HCT116 (cell line): ENCODE results near the gene NDC80. TPM values are rescaled to one million over a fixed set of nuclear protein-coding genes. Genes with fewer than 3 reads are reported as not detected.

Source experiments
- ATAC-seq: fragments of 200-7000 bp; cut with Tn5 transposase; 2 replicates; pipeline ENCODE4 v1.9.1; 2020; ENCODE audit warnings: mild to moderate bottlenecking, moderate library complexity
- BruUV-seq: library from RNA; stranded (reverse); fragments of 400-500 nt; replicated peaks from 2 replicates; lab custom pipeline; 2021; lab: Mats Ljungman, UMichigan
- CTCF ChIA-PET: fragments of 300-600 bp; sonication (Branson Sonifier 250); formaldehyde crosslinking; loops from one replicate; lab custom pipeline; 2021; ENCODE audit warnings: antibody characterized with exemption; lab: Charles Lee
- POLR2A ChIA-PET: fragments of 300-600, 350-600 bp; sonication (Branson Sonifier 250); formaldehyde crosslinking; loops from one replicate; lab custom pipeline; 2021; ENCODE audit warnings: antibody characterized with exemption; lab: Charles Lee
- RAD21 ChIA-PET, 2 experiments: fragments of 300-600 bp; sonication (Branson Sonifier 250); formaldehyde crosslinking; loops; one replicate each; lab custom pipeline; 2023; ENCODE audit warnings: low total read pairs in 2 of 2; ENCODE audit not compliant: uncharacterized antibody in 2 of 2, unreplicated experiment in 2 of 2, low non-redundant PET in 1 of 2; lab: Charles Lee
- DNase-seq: peaks from one replicate; pipeline ENCODE4 v3.0.0-alpha.2; 2010; ENCODE audit warnings: low read depth, low spot score
- H2AFZ ChIP-seq: fragments of 200-600 bp; shearing (Covaris generic), sonication (generic); 2 replicates; pipeline ENCODE4 v1.6.1; 2017; ENCODE audit warnings: low read depth, mixed run types, mixed read lengths, antibody characterized with exemption, low read length; ENCODE audit not compliant: poor library complexity, severe bottlenecking
- H3K27ac ChIP-seq: 2 replicates; pipeline ENCODE4 v1.5.1; 2012; ENCODE audit warnings: low read depth, low read length
- H3K27me3 ChIP-seq: fragments of 200-600 bp; sonication (generic); 2 replicates; pipeline ENCODE4 v1.6.1; 2016; ENCODE audit warnings: mixed run types, low read length, mixed read lengths; ENCODE audit not compliant: insufficient read depth
- H3K36me3 ChIP-seq, 2 experiments: fragments of 200-500 bp in 1 of 2; fragments of 200-600 bp in 1 of 2; sonication (Bioruptor generic) in 1 of 2; sonication (generic) in 1 of 2; 2 replicates each; pipeline versions ENCODE4 v1.5.1 to v1.6.1; 2014 to 2016; ENCODE audit warnings: low read length in 2 of 2, inconsistent platforms in 1 of 2, mixed read lengths in 1 of 2, mixed run types in 1 of 2; ENCODE audit not compliant: insufficient read depth in 2 of 2, control insufficient read depth in 1 of 2
- H3K4me1 ChIP-seq, 2 experiments: fragments of 200-600 bp in 1 of 2; sonication (generic) in 1 of 2; 2 replicates each; pipeline versions ENCODE4 v1.5.1 to v1.6.1; 2012 to 2017; ENCODE audit warnings: low read length in 2 of 2, inconsistent platforms in 1 of 2, mild to moderate bottlenecking in 1 of 2, mixed read lengths in 1 of 2, mixed run types in 1 of 2, moderate library complexity in 1 of 2; ENCODE audit not compliant: insufficient read depth in 2 of 2, control insufficient read depth in 1 of 2
- H3K4me2 ChIP-seq: fragments of 200-600 bp; sonication (generic); 2 replicates; pipeline ENCODE4 v1.6.1; 2017; ENCODE audit warnings: mixed run types, low read length, mixed read lengths
- H3K4me3 ChIP-seq, 2 experiments: fragments of 200-600 bp in 1 of 2; sonication (generic) in 1 of 2; replicated peaks in 1 of 2; 2 replicates each; pipeline ENCODE4 v1.5.1; 2011 to 2016; ENCODE audit warnings: low read length in 2 of 2, control low read depth in 1 of 2, low read depth in 1 of 2, mild to moderate bottlenecking in 1 of 2, mixed read lengths in 1 of 2, mixed run types in 1 of 2
- H3K79me2 ChIP-seq: fragments of 200-600 bp; sonication (generic); 2 replicates; pipeline ENCODE4 v1.6.1; 2017; ENCODE audit warnings: mild to moderate bottlenecking, mixed run types, low read length, moderate library complexity, mixed read lengths; ENCODE audit not compliant: insufficient read depth
- H3K9ac ChIP-seq: fragments of 200-600 bp; sonication (generic); 2 replicates; pipeline ENCODE4 v1.6.1; 2016; ENCODE audit warnings: low read length, mixed read lengths
- H3K9me2 ChIP-seq: fragments of 200-600 bp; sonication (generic), shearing (Covaris generic); 2 replicates; pipeline ENCODE4 v1.6.1; 2017; ENCODE audit warnings: mixed run types, mild to moderate bottlenecking, moderate library complexity; ENCODE audit not compliant: insufficient read depth
- H3K9me3 ChIP-seq, 2 experiments: fragments of 200-500 bp in 1 of 2; fragments of 200-600 bp in 1 of 2; sonication (Bioruptor generic) in 1 of 2; sonication (generic) in 1 of 2; 2 replicates each; pipeline ENCODE4 v1.6.1; 2014 to 2017; ENCODE audit warnings: low read length in 2 of 2, mixed read lengths in 2 of 2, inconsistent platforms in 1 of 2, low read depth in 1 of 2, mild to moderate bottlenecking in 1 of 2, mixed run types in 1 of 2, moderate library complexity in 1 of 2; ENCODE audit not compliant: control insufficient read depth in 1 of 2, insufficient read depth in 1 of 2
- H4K20me1 ChIP-seq: fragments of 200-600 bp; sonication (generic), shearing (Covaris generic); 2 replicates; pipeline ENCODE4 v1.6.1; 2017; ENCODE audit warnings: mixed run types, mild to moderate bottlenecking, moderate library complexity; ENCODE audit not compliant: insufficient read depth
- CBX3 ChIP-seq: IDR thresholded peaks from 2 replicates; pipeline ENCODE4 v1.6.1; 2012; ENCODE audit warnings: low read depth
- CTCF ChIP-seq, 3 experiments: fragments of 200-600 bp in 1 of 3; sonication (generic) in 1 of 3; IDR thresholded peaks in 2 of 3; conservative IDR thresholded peaks in 1 of 3; 2 replicates each; pipeline ENCODE4 v1.5.1; 2012 to 2017; ENCODE audit warnings: low read depth in 2 of 3, low read length in 2 of 3, antibody characterized with exemption in 1 of 3, borderline replicate concordance in 1 of 3, control low read depth in 1 of 3, mild to moderate bottlenecking in 1 of 3, mixed read lengths in 1 of 3, mixed run types in 1 of 3, moderate library complexity in 1 of 3; ENCODE audit not compliant: insufficient read depth in 1 of 3
- EGR1 ChIP-seq: IDR thresholded peaks from 2 replicates; pipeline ENCODE4 v1.6.1; 2012; ENCODE audit warnings: low read depth
- EZH2 ChIP-seq: fragments of 200-600 bp; sonication (generic); IDR thresholded peaks from 2 replicates; pipeline ENCODE4 v1.6.1; 2017; ENCODE audit warnings: antibody characterized with exemption, mixed run types
- EZH2phosphoT487 ChIP-seq: fragments of 200-600 bp; IDR thresholded peaks from 2 replicates; pipeline ENCODE4 v1.6.1; 2018; ENCODE audit warnings: antibody characterized with exemption, borderline replicate concordance
- FOSL1 ChIP-seq: IDR thresholded peaks from 2 replicates; pipeline ENCODE4 v1.6.1; 2012; ENCODE audit warnings: low read depth
- MAX ChIP-seq: IDR thresholded peaks from 2 replicates; pipeline ENCODE4 v1.6.1; 2012
- POLR2A ChIP-seq: IDR thresholded peaks from 2 replicates; pipeline ENCODE4 v1.7.0; 2011; ENCODE audit warnings: borderline replicate concordance; ENCODE audit not compliant: insufficient read depth, insufficient read length; ENCODE audit errors: extremely low read depth
- RAD21 ChIP-seq: IDR thresholded peaks from 2 replicates; pipeline ENCODE4 v1.6.1; 2012; ENCODE audit warnings: low read depth, mild to moderate bottlenecking
- REST ChIP-seq: IDR thresholded peaks from 2 replicates; pipeline ENCODE4 v1.6.1; 2012; ENCODE audit warnings: low read depth
- SP1 ChIP-seq: IDR thresholded peaks from 2 replicates; pipeline ENCODE4 v1.6.1; 2012; ENCODE audit warnings: low read depth
- SRF ChIP-seq: IDR thresholded peaks from 2 replicates; pipeline ENCODE4 v1.6.1; 2012; ENCODE audit warnings: low read depth
- TCF7L2 ChIP-seq: IDR thresholded peaks from 2 replicates; pipeline ENCODE4 v1.7.0; 2011; ENCODE audit warnings: borderline replicate concordance, inconsistent platforms; ENCODE audit not compliant: insufficient read depth, insufficient read length; ENCODE audit errors: extremely low read depth
- YY1 ChIP-seq: IDR thresholded peaks from 2 replicates; pipeline ENCODE4 v1.6.1; 2011; ENCODE audit warnings: low read length, low read depth, moderate library complexity, mild to moderate bottlenecking; ENCODE audit not compliant: insufficient replicate concordance; ENCODE audit errors: extremely low read depth
- ZBTB33 ChIP-seq: IDR thresholded peaks from 2 replicates; pipeline ENCODE4 v1.6.1; 2011; ENCODE audit warnings: mild to moderate bottlenecking, low read length, moderate library complexity; ENCODE audit not compliant: insufficient replicate concordance; ENCODE audit errors: extremely low read depth
- ZNF274 ChIP-seq: fragments of 200-500 bp; sonication (Bioruptor generic); IDR thresholded peaks from 2 replicates; pipeline ENCODE4 v1.6.1; 2014; ENCODE audit warnings: mild to moderate bottlenecking, low read depth, low read length, inconsistent platforms
- intact Hi-C: fragments of 100-400 bp; cut with micrococcal nuclease; formaldehyde crosslinking; loops from 2 replicates; pipeline ENCODE4 v1.10.0; 2022
- total RNA-seq: library from RNA; stranded (reverse); gene quantifications from one replicate; pipeline ENCODE4 v1.2.1, GENCODE V29; 2021; ENCODE audit not compliant: unreplicated experiment

Gene NDC80
- total RNA-seq, 1 experiment from 2014 or later = 46.0 TPM

- Histone ChIP-seq H3K4me2 (no peak overlapping the region), H4K20me1 (no peaks in the 10 kb centered on the region), H2AFZ (no peak overlapping the region), H3K4me3 (no peak overlapping the region), H3K79me2 (no peaks in the 10 kb centered on the region), H3K9me3 (no peaks in the 10 kb centered on the region), H3K9me2 (no peaks in the 10 kb centered on the region), H3K27ac (no peak overlapping the region), H3K4me1 (no peaks in the 10 kb centered on the region), H3K36me3 (no peaks in the 10 kb centered on the region), H3K9ac (no peak overlapping the region), H3K27me3 (no peaks in the 10 kb centered on the region)
- TF ChIP-seq EGR1 (no peak), EZH2phosphoT487 (no peak), SP1 (no peak), TCF7L2 (no peak), FOSL1 (no peak), ZNF274 (no peak), ZBTB33 (no peak), REST (no peak), MAX (no peak), RAD21 (no peak), CBX3 (no peak), CTCF (IDR thresholded peaks at IDR 0.05 in 2 of 3, conservative IDR thresholded peaks at IDR 0.05 in 1 of 3; ENCODE audit: borderline replicate concordance in 1 of 3, insufficient read depth in 1 of 3, low read depth in 2 of 3, low read length in 2 of 3) (no peak), POLR2A (no peak), YY1 (no peak), SRF (no peak), EZH2 (no peak)
- intact Hi-C loops = no loop called here
- POLR2A ChIA-PET = no interaction called here
- CTCF ChIA-PET = no interaction called here
- DNase-seq (no peak), ATAC-seq (no peak)
- BruUV-seq = no TSS peak
- RAD21 ChIA-PET = interaction anchor here in 1 of 2 experiments (1.1 kb wide), 1 partner anchor 433 kb away, joined by 3 read pairs; no protein-coding TSS in a partner anchor
Observed at GRCh38 chr18:2537296-2537695, 34.1 kb upstream of the NDC80 start.
